ENCODE measurements around the gene GCLC. TPM values are rescaled to one million over a fixed set of nuclear protein-coding genes. Genes with fewer than 3 reads are reported as not detected.

Gene GCLC
- total and polyA plus RNA-seq, 9 of the 15 experiments (the other 6 are each of a cell fraction or from before 2014, with no cell fraction given): 3.9 to 20.0 (median 9.4) TPM

DNA sequence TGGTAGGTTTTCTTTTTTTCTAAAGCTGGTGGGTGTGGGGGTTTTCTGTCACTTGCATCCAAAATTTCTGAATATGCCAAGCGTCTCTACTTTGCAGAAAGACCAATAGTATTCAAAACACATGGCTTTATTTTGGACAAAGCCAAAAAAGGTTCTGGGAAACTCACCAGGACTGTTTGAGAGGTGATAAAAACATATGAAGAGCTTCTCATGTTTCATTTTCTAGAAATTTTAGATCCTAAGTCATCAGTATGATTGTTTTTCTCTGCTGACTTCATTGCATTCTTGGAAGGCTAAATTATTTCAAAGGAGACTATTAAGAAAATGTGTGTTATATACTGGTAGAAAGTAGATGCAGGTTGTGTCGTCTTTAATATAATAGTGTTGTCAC, 51.3 kb downstream of the GCLC start:
- peak overlapping the region; percentile 53; the same call in 1 of the 2 replicates for H2AFZ ChIP-seq (ENCODE audit: low read depth, low read length)
- no peak overlapping the region for H3K4me2 ChIP-seq (ENCODE audit: insufficient read depth, low read length)
- no peak for FAIRE-seq
- TF ChIP-seq, protein P1, sequence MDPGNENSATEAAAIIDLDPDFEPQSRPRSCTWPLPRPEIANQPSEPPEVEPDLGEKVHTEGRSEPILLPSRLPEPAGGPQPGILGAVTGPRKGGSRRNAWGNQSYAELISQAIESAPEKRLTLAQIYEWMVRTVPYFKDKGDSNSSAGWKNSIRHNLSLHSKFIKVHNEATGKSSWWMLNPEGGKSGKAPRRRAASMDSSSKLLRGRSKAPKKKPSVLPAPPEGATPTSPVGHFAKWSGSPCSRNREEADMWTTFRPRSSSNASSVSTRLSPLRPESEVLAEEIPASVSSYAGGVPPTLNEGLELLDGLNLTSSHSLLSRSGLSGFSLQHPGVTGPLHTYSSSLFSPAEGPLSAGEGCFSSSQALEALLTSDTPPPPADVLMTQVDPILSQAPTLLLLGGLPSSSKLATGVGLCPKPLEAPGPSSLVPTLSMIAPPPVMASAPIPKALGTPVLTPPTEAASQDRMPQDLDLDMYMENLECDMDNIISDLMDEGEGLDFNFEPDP (CRISPR knock-in tag; IDR thresholded peaks at IDR 0.05): no peak
- TF ChIP-seq CXXC5 (CRISPR knock-in tag; IDR thresholded peaks at IDR 0.05) (no peak), PHTF2 (CRISPR knock-in tag; IDR thresholded peaks at IDR 0.05) (no peak), POLR2AphosphoS2 (IDR thresholded peaks at IDR 0.05; ENCODE audit: low read length) (no peak), CTBP1 (IDR thresholded peaks at IDR 0.05; ENCODE audit: borderline replicate concordance) (no peak), PATZ1 (CRISPR knock-in tag; IDR thresholded peaks at IDR 0.05; ENCODE audit: borderline replicate concordance) (no peak), ZNF277 (CRISPR knock-in tag; IDR thresholded peaks at IDR 0.05; ENCODE audit: borderline replicate concordance) (no peak), PKNOX1 (IDR thresholded peaks at IDR 0.05) (no peak), PTTG1 (tag; IDR thresholded peaks at IDR 0.05; ENCODE audit: low read depth) (no peak), ARNT (IDR thresholded peaks at IDR 0.05) (no peak)
- TF ChIP-seq, protein P2, sequence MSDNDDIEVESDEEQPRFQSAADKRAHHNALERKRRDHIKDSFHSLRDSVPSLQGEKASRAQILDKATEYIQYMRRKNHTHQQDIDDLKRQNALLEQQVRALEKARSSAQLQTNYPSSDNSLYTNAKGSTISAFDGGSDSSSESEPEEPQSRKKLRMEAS (CRISPR knock-in tag; IDR thresholded peaks at IDR 0.05): no peak

More for the DNA sequence above, 51.3 kb downstream of the GCLC start:
- H3K9ac ChIP-seq (ENCODE audit: insufficient read depth in 1 of 2, low read depth in 2 of 2, low read length in 2 of 2): no peak overlapping the region
- H3K4me1 ChIP-seq (replicated peaks in 1 of 2; ENCODE audit: control insufficient read depth in 2 of 2, insufficient read depth in 2 of 2, low read length in 2 of 2): peaks cover 3 to 5% of the 10 kb centered on the region in 2 experiments; a peak in 2 of 5 replicates
- BruUV-seq (replicated peaks): no TSS peak
- no peak overlapping the region for H3K4me3 ChIP-seq
- H3K9me1 ChIP-seq (ENCODE audit: control insufficient read depth, insufficient read depth, low read length): no peaks in the 10 kb centered on the region
- no peak for DNase-seq (ENCODE audit: extremely low read depth in 1 of 4, low spot score in 3 of 4)
- no peaks in the 10 kb centered on the region for H3K9me3 ChIP-seq (replicated peaks; ENCODE audit: control insufficient read depth, insufficient read depth, low read depth, low read length)
- intact Hi-C loops (cut with micrococcal nuclease): loop anchor here (1.0 kb wide), 4 partner anchors 52 to 233 kb away; partner anchors contain the start of gene GCLC
- in situ Hi-C loops (cut with MboI): loop anchor here (5.0 to 25.0 kb wide), 2 partner anchors 239 to 1081 kb away; partner anchors contain the start of gene EFHC1
- CTCF ChIA-PET (ENCODE audit: low intra/inter-chr PET ratio): interaction anchor here (0.6 to 3.3 kb wide), 7 partner anchors 9 to 321 kb away, joined by 3 to 44 read pairs (median 8); no protein-coding TSS in a partner anchor
- H3K36me3 ChIP-seq (ENCODE audit: control insufficient read depth, insufficient read depth, low read length): no peaks in the 10 kb centered on the region
- no peaks in the 10 kb centered on the region for H3K27me3 ChIP-seq (ENCODE audit: control insufficient read depth in 2 of 2, insufficient read depth in 2 of 2, low read length in 2 of 2)
- ATAC-seq: no peak
- H3K79me2 ChIP-seq (ENCODE audit: control insufficient read depth, insufficient read depth, low read length): no peaks in the 10 kb centered on the region
- no peaks in the 10 kb centered on the region; the same call in 1 of the 2 replicates for H4K20me1 ChIP-seq (replicated peaks; ENCODE audit: control insufficient read depth, insufficient read depth, low read length)
- 0% methylated on average over 1 of the region's 2 CpGs for WGBS (ENCODE audit: insufficient coverage, low coverage, missing lambda C conversion rate)
- POLR2A ChIA-PET: interaction anchor here (0.6 to 1.7 kb wide), 3 partner anchors 27 to 235 kb away, joined by 3 read pairs; no protein-coding TSS in a partner anchor
- H3K27ac ChIP-seq (ENCODE audit: extremely low read depth, low read depth, low read length): no peak overlapping the region

Data from K562 (cell line).